Heart left ventricle (tissue), 16 donors: ENCODE results near the gene KCNQ1. TPM values are rescaled to one million over a fixed set of nuclear protein-coding genes. Genes with fewer than 3 reads are reported as not detected.
A peak's percentile ranks its signal among the peaks of the same experiment; 100 is the strongest.

Experiments used
- ATAC-seq, 4 donors: fragments of 200-7000 bp; cut with Tn5 transposase; one replicate each; pipeline ENCODE4 v1.9.1; 2020 to 2022; ENCODE audit warnings: moderate library complexity in 4 of 4, mild to moderate bottlenecking in 3 of 4, moderate number of reproducible peaks in 1 of 4
- DNase-seq, 5 donors: peaks; one replicate each; pipeline ENCODE4 v3.0.0-alpha.2; 2020
- H3K27ac ChIP-seq, 12 donors: fragments of 200-600 bp; sonication (generic) in 4 of 12; one replicate each; pipeline versions ENCODE4 v1.5.0 to v1.8.0; 2016 to 2022; ENCODE audit warnings: mild to moderate bottlenecking in 2 of 12
- H3K27me3 ChIP-seq, 9 donors: fragments of 200-600 bp; sonication (generic) in 2 of 9; one replicate each; pipeline versions ENCODE4 v1.5.1 to v1.8.0; 2016 to 2022; ENCODE audit warnings: mild to moderate bottlenecking in 3 of 9
- H3K36me3 ChIP-seq, 9 donors: fragments of 200-600 bp; sonication (generic) in 2 of 9; one replicate each; pipeline versions ENCODE4 v1.5.0 to v1.8.0; 2018 to 2022; ENCODE audit warnings: mild to moderate bottlenecking in 2 of 9
- H3K4me1 ChIP-seq, 12 donors: fragments of 200-600 bp; sonication (generic) in 4 of 12; one replicate each; pipeline versions ENCODE4 v1.5.0 to v1.8.0; 2016 to 2022; ENCODE audit warnings: mild to moderate bottlenecking in 3 of 12
- H3K4me3 ChIP-seq, 12 donors: fragments of 200-600 bp; sonication (generic) in 4 of 12; one replicate each; pipeline versions ENCODE4 v1.5.0 to v1.8.0; 2017 to 2022; ENCODE audit warnings: mild to moderate bottlenecking in 9 of 12, moderate library complexity in 4 of 12
- H3K9me3 ChIP-seq, 12 donors: fragments of 200-600 bp; sonication (generic) in 4 of 12; one replicate each; pipeline versions ENCODE4 v1.5.0 to v1.8.0; 2016 to 2022; ENCODE audit warnings: mild to moderate bottlenecking in 1 of 12
- POLR2A ChIP-seq, 2 donors: fragments of 450-650 bp; IDR thresholded peaks; one replicate each; pipeline ENCODE4 v1.6.1; 2017; ENCODE audit warnings: antibody characterized with exemption in 2 of 2, mild to moderate bottlenecking in 2 of 2, moderate library complexity in 2 of 2
- WGBS, 4 donors: extraction: QIAGEN DNeasy Blood & Tissue Kit in 2 of 4; methylation state at CpG; one replicate each; pipeline versions ENCODE4 v1.1.5 to v1.1.7; 2013 to 2018; 5-methylcytosine and 5-hydroxymethylcytosine counted together
- intact Hi-C, 10 donors: fragments of 100-400 bp; cut with DNase I; formaldehyde crosslinking; loops; one replicate each; pipeline versions ENCODE4 v1.11.1 to v1.14.2; 2022
- polyA plus RNA-seq, 2 donors: library from polyadenylated mRNA; stranded (reverse); fragments of 200-250 nt; gene quantifications; one replicate each; pipeline ENCODE4 v1.2.3, GENCODE V29; 2013
- total RNA-seq, 9 donors: library from RNA; depleted of rRNA in 2 of 9; stranded (reverse); fragments of >200 nt in 2 of 9; fragmentation: NEBNext Ultra II Directional in 3 of 9; extraction: Animal tissue kit (Norgen Biotek cat#: 25700) in 3 of 9; gene quantifications; one replicate each; pipeline versions ENCODE4 v1.1.0 to v1.2.4, GENCODE V29; 2016 to 2023
- TF ChIP-seq, protein P1 (sequence below), 12 donors: fragments of 200-600 bp; sonication (generic) in 4 of 12; IDR thresholded peaks; one replicate each; pipeline versions ENCODE4 v1.5.0 to v1.8.0; 2018 to 2022; ENCODE audit warnings: antibody characterized with exemption in 12 of 12, mild to moderate bottlenecking in 5 of 12
- donor health status: ischemic (EF 13 %, LVEDD 7.1; RV severe dilation, severe dysfunction).
- donor health status: healthy with polysubstance abuse.
- donor health status: DM: no; HTN: yes; CAD: no.
- donor health status: DM: no; HTN: no; CAD: no.
- donor health status: ischemic (EF 25% LVEDD 6.9; RV normal size, moderate dysfunction).
- donor health status: ischemic (EF 25% LVEDD 5.7; RV mildly dilated, moderate dysfunction).
- donor health status: healthy.
- donor health status: DM: yes; HTN: yes; CAD: no.
- donor health status: ischemic (EF 35%, LVEDD 5.7; RV mildly dilated, moderate dysfunction).
- donor health status: nonischemic (EF 11% LVEDD 7.7; RV severe dilation, severe dysfunction).
- donor health status: DM: yes; HTN: yes; CAD: no.
- donor health status: PGD.
- donor health status: ischemic (EF 29% LVEDD 5.4; RV normal size, mild dysfunction).
- donor health status: nonischemic (EF 23%, LVEDD 6.1; RV moderate dilation, normal function).

The KCNQ1 gene
- total and polyA plus RNA-seq, 11 donors, result 18.6 to 42.4 (median 31.4) TPM

DNA sequence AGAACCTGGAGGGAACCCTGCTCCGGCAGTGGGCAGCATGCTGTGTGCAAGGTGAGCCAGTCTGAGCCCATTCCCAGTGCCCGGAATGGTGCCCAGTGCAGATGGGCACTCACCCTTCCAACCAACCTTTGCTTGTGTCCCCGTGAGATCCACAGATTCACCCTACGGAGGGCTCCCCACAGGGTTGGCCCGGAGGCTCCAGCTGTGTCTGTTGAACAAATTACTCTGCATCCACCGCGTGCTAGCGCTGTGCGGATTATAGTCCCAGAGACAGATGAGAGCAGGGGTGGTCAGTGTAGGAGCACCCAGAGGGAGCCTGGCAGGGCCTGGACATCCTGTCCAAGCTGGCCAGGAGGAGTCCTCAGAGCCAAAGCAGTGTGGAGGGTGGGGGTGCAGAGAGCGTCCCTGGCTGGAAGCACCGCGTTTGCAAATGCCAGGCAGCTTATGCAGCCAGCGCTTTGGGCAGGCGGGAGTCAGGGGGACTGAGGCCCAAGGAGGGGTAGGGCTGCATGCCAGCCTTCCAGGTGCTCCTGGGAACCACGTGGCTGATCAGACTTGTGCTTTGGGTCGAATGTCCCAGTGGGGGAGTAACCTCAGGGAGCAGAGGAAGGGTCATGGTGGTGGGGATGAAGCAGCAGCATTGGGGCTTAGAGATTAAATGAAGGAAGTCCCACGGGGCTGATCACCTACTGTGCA is 80.5 kb downstream of the KCNQ1 start:
- 68 to 81% (median 73%) methylated on average over 13 to 17 of the region's 17 CpGs for WGBS, 4 donors
- Histone ChIP-seq H3K4me1 (peaks cover 0 to 30% (median 9%) of the 10 kb centered on the region in 12 donors), H3K9me3 (no peaks in the 10 kb centered on the region), H3K36me3 (no peaks in the 10 kb centered on the region), H3K27me3 (no peaks in the 10 kb centered on the region), H3K27ac (no peak overlapping the region), H3K4me3 (no peak overlapping the region)
- intact Hi-C loops, result loop anchor here in 5 of 10 donors (5.0 to 10.0 kb wide), 4 partner anchors 83 to 341 kb away; partner anchors contain the start of genes C11orf21 (in 1 of the 5), TRPM5 (in 1 of the 5) and TSPAN32 (in 1 of the 5)
- TF ChIP-seq POLR2A (IDR thresholded peaks at IDR 0.05), result no peak
- TF ChIP-seq, protein P1, sequence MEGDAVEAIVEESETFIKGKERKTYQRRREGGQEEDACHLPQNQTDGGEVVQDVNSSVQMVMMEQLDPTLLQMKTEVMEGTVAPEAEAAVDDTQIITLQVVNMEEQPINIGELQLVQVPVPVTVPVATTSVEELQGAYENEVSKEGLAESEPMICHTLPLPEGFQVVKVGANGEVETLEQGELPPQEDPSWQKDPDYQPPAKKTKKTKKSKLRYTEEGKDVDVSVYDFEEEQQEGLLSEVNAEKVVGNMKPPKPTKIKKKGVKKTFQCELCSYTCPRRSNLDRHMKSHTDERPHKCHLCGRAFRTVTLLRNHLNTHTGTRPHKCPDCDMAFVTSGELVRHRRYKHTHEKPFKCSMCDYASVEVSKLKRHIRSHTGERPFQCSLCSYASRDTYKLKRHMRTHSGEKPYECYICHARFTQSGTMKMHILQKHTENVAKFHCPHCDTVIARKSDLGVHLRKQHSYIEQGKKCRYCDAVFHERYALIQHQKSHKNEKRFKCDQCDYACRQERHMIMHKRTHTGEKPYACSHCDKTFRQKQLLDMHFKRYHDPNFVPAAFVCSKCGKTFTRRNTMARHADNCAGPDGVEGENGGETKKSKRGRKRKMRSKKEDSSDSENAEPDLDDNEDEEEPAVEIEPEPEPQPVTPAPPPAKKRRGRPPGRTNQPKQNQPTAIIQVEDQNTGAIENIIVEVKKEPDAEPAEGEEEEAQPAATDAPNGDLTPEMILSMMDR (IDR thresholded peaks at IDR 0.05), result no peak
- DNase-seq (peak; percentile 8 to 60 (median 22)), ATAC-seq (peak in 3 of 4 donors; percentile 18 to 33 (median 21))

- peak in 4 of 5 donors; percentile 8 to 60 (median 18) for DNase-seq
- 77 to 84% (median 80%) methylated on average over 14 to 15 of the region's 15 CpGs for WGBS, 4 donors
These were observed 81.4 kb downstream of the KCNQ1 start for GRCh38 chr11:2525941-2526807.

GRCh38 chr11:2526808-2527381 is 82.1 kb downstream of the KCNQ1 start:
- intact Hi-C loops, result loop anchor here in 5 of 10 donors (5.0 to 10.0 kb wide), 4 partner anchors 85 to 342 kb away; partner anchors contain the start of genes C11orf21 (in 1 of the 5), TRPM5 (in 1 of the 5) and TSPAN32 (in 1 of the 5)
- Histone ChIP-seq H3K27me3 (no peaks in the 10 kb centered on the region), H3K36me3 (no peaks in the 10 kb centered on the region), H3K9me3 (no peaks in the 10 kb centered on the region), H3K27ac (peak overlapping the region in 3 of 12 donors; percentile 17 to 52 (median 29)), H3K4me3 (peak overlapping the region in 5 of 12 donors; percentile 2 to 33 (median 23)), H3K4me1 (peaks cover 0 to 30% (median 10%) of the 10 kb centered on the region in 12 donors)
- WGBS, 4 donors, result 42 to 69% (median 60%) methylated on average over 14 to 25 of the region's 25 CpGs
- TF ChIP-seq, protein P1 (IDR thresholded peaks at IDR 0.05), result peak in 3 of 12 donors; percentile 6 to 24 (median 19)
- no peak for TF ChIP-seq POLR2A (IDR thresholded peaks at IDR 0.05)
- peak in 2 of 4 donors; percentile 24 to 51 for ATAC-seq
- DNase-seq, result peak; percentile 51 to 81 (median 60)

More at GRCh38 chr11:2525941-2526807, 81.4 kb downstream of the KCNQ1 start:
- intact Hi-C loops, result loop anchor here in 5 of 10 donors (5.0 to 10.0 kb wide), 4 partner anchors 84 to 341 kb away; partner anchors contain the start of genes C11orf21 (in 1 of the 5), TRPM5 (in 1 of the 5) and TSPAN32 (in 1 of the 5)
- no peak for TF ChIP-seq POLR2A (IDR thresholded peaks at IDR 0.05)
- TF ChIP-seq, protein P1 (IDR thresholded peaks at IDR 0.05), result no peak
- Histone ChIP-seq H3K27ac (peak overlapping the region in 3 of 12 donors; percentile 17 to 52 (median 29)), H3K4me1 (peaks cover 0 to 30% (median 9%) of the 10 kb centered on the region in 12 donors), H3K9me3 (no peaks in the 10 kb centered on the region), H3K36me3 (no peaks in the 10 kb centered on the region), H3K27me3 (no peaks in the 10 kb centered on the region), H3K4me3 (peak overlapping the region in 1 of 12 donors; percentile 28)
- ATAC-seq, result no peak
